Measurements from ENCODE around the gene SWI5. TPM values are rescaled to one million over a fixed set of nuclear protein-coding genes. Genes with fewer than 3 reads are reported as not detected.

Gene SWI5
- total RNA-seq, 2 experiments from 2014 or later = 15.2 to 15.5 TPM

- DNase-seq = no peak
- Mint-ChIP-seq H3K27ac (no peak overlapping the region), H3K4me1 (ENCODE audit: low read depth) (no peaks in the 10 kb centered on the region), H3K9me3 (no peaks in the 10 kb centered on the region), H3K36me3 (peaks cover 7% of the 10 kb centered on the region), H3K4me3 (no peak overlapping the region), H3K27me3 (no peaks in the 10 kb centered on the region)
- intact Hi-C loops (cut with micrococcal nuclease) = no loop called here
- ChIA-PET POLR2A (no interaction called here), CTCF (interaction anchor here (1.9 kb wide), 1 partner anchor 29 kb away, joined by 6 read pairs; no protein-coding TSS in a partner anchor)
Observed at GRCh38 chr9:128333451-128333869, 57.4 kb downstream of the SWI5 start.

- Mint-ChIP-seq H3K27me3 (no peaks in the 10 kb centered on the region), H3K27ac (no peak overlapping the region), H3K9me3 (no peaks in the 10 kb centered on the region), H3K4me1 (ENCODE audit: low read depth) (no peaks in the 10 kb centered on the region), H3K4me3 (no peak overlapping the region), H3K36me3 (peaks cover 7% of the 10 kb centered on the region)
- POLR2A ChIA-PET = interaction anchor here (1.6 kb wide), 1 partner anchor 355 kb away, joined by 4 read pairs; no protein-coding TSS in a partner anchor
- DNase-seq = no peak
- intact Hi-C loops (cut with micrococcal nuclease) = no loop called here
- CTCF ChIA-PET = interaction anchor here (0.8 to 1.9 kb wide), 2 partner anchors 27 kb away, joined by 4 to 6 read pairs; no protein-coding TSS in a partner anchor
Observed at GRCh38 chr9:128335161-128335560, 59.1 kb downstream of the SWI5 start.

- POLR2A ChIA-PET = interaction anchor here (0.9 to 1.6 kb wide), 2 partner anchors 36 to 355 kb away, joined by 3 to 4 read pairs; no protein-coding TSS in a partner anchor
- peaks cover 7% of the 10 kb centered on the region for H3K36me3 Mint-ChIP-seq
Observed at GRCh38 chr9:128335914-128336313, 59.8 kb downstream of the SWI5 start.

GRCh38 chr9:128337936-128338335, 61.9 kb downstream of the SWI5 start:
- CTCF ChIA-PET = no interaction called here
- intact Hi-C loops (cut with micrococcal nuclease) = no loop called here
- peaks cover 5% of the 10 kb centered on the region for H3K4me1 Mint-ChIP-seq (ENCODE audit: low read depth)
- H3K9me3 Mint-ChIP-seq = no peaks in the 10 kb centered on the region
- no peak overlapping the region for H3K27ac Mint-ChIP-seq
- H3K36me3 Mint-ChIP-seq = peaks cover 5% of the 10 kb centered on the region
- H3K27me3 Mint-ChIP-seq = no peaks in the 10 kb centered on the region
- POLR2A ChIA-PET = interaction anchor here (0.7 kb wide), 1 partner anchor 115 kb away, joined by 5 read pairs; no protein-coding TSS in a partner anchor
- DNase-seq = no peak
- H3K4me3 Mint-ChIP-seq = no peak overlapping the region

More at GRCh38 chr9:128335914-128336313, 59.8 kb downstream of the SWI5 start:
- no peaks in the 10 kb centered on the region for H3K4me1 Mint-ChIP-seq (ENCODE audit: low read depth)
- no peak overlapping the region for H3K27ac Mint-ChIP-seq
- CTCF ChIA-PET = interaction anchor here (0.8 to 1.6 kb wide), 3 partner anchors 11 to 41 kb away, joined by 3 to 5 read pairs (median 4); no protein-coding TSS in a partner anchor
- H3K9me3 Mint-ChIP-seq = no peaks in the 10 kb centered on the region
- intact Hi-C loops (cut with micrococcal nuclease) = no loop called here
- no peaks in the 10 kb centered on the region for H3K27me3 Mint-ChIP-seq
- no peak overlapping the region for H3K4me3 Mint-ChIP-seq
- no peak for DNase-seq

Small RNA genes lying within 50 kb of the gene (microRNA-seq; reads per million reads assigned to microRNA genes)
- 3.9 reads per million, percentile 5 among the genes with 10 or more reads in this experiment for gene MIR199B (ENCODE audit: borderline microRNAs expressed, borderline number of aligned reads, borderline replicate concordance)
- not detected for gene MIR3154 (ENCODE audit: borderline microRNAs expressed, borderline number of aligned reads, borderline replicate concordance)

Other genes with a start within 250 kb of the SWI5 start
- gene NAIF1, start 209.0 kb upstream of the SWI5 start, total RNA-seq = 10 to 100 TPM; 10.2 to 14.5 TPM
- 10 to 100 TPM; 17.1 to 17.3 TPM for gene SLC25A25, start 208.0 kb upstream of the SWI5 start, total RNA-seq
- gene PTGES2, start 148.5 kb upstream of the SWI5 start, total RNA-seq = 10 to 100 TPM; 43.4 to 43.6 TPM
- gene LCN2, start 126.8 kb upstream of the SWI5 start, total RNA-seq = not detected
- 10 to 100 TPM; 86.9 to 90.1 TPM for gene BBLN, start 116.0 kb upstream of the SWI5 start, total RNA-seq
- gene CIZ1, start 84.7 kb upstream of the SWI5 start, total RNA-seq = 100 to 1,000 TPM in 1 of 2 experiments, 10 to 100 TPM in 1; 95.4 to 105 TPM
- 1 to 10 TPM in 1 of 2 experiments, under 1 TPM in 1; 0.63 to 1.1 TPM for gene DNM1, start 72.9 kb upstream of the SWI5 start, total RNA-seq
- gene GOLGA2, start 269 bp upstream of the SWI5 start, total RNA-seq = 10 to 100 TPM; 34.4 to 42.9 TPM
- 10 to 100 TPM; 27.2 to 27.4 TPM for gene TRUB2, start 46.2 kb downstream of the SWI5 start, total RNA-seq
- 10 to 100 TPM; 33.0 to 35.5 TPM for gene COQ4, start 46.6 kb downstream of the SWI5 start, total RNA-seq
- gene SLC27A4, start 64.3 kb downstream of the SWI5 start, total RNA-seq = 10 to 100 TPM; 12.6 to 14.1 TPM
- gene URM1, start 95.1 kb downstream of the SWI5 start, total RNA-seq = 10 to 100 TPM; 45.9 to 50.0 TPM
- gene CERCAM, start 144.6 kb downstream of the SWI5 start, total RNA-seq = 1 to 10 TPM; 1.0 to 1.1 TPM
- 10 to 100 TPM; 68.9 to 72.8 TPM for gene ODF2, start 179.7 kb downstream of the SWI5 start, total RNA-seq
- 10 to 100 TPM; 55.6 to 57.0 TPM for gene GLE1, start 228.4 kb downstream of the SWI5 start, total RNA-seq

Measured in activated CD4-positive, alpha-beta memory T cell treated with anti-CD3 and anti-CD28 coated beads for 36 hours (primary cell).